Transverse colon (tissue), 3 donors: ENCODE data around the gene VAPB.

ENCODE experiments used
- EP300 ChIP-seq: sonication (generic); formaldehyde crosslinking; IDR thresholded peaks from one replicate; pipeline ENCODE4 v1.6.1; 2017; ENCODE audit warnings: antibody characterized with exemption, low read depth
- TF ChIP-seq, protein P1 (sequence below), 5 experiments: fragments of 200-600 bp in 3 of 5; fragments of 450-650 bp in 2 of 5; sonication (generic) in 3 of 5; IDR thresholded peaks; 1 replicate in 2 of 5; 2 replicates in 3 of 5; pipeline ENCODE4 v1.5.1; 2016 to 2017; ENCODE audit warnings: antibody characterized with exemption in 5 of 5, inconsistent platforms in 3 of 5, mild to moderate bottlenecking in 2 of 5, moderate library complexity in 1 of 5

DNA sequence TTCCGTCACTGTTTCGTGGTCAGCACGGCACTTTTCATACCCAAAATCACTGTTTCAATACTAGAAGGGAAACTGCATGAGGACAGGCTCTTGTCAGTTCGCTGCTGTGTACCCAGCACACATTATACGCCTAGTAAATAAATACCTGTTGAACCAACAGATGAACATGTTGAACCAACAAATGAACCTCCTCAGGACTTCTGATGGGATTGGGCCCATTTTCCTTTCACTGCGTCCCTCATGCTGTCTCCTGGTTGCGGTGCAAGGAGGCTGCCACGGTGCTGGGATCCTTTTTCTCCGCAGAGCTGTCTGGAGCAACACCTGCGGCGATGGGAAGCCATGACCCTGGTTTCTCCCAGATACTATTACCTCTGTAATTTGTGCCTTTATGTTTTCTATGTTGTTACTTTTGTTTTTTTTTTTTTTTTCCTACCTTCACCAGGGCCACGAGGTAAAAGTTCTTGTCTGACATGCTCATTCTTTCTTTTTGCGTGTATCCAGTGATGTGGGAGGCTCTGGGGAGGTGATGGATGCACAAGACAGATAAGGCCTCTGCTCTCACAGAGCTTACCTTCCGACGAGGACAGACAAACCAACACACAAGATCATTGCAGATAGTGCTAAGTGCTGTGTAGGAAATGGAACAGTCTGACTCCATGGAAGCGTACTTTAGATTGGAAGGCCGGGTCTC, 1.1 kb downstream of the VAPB start:
- TF ChIP-seq, protein P1, sequence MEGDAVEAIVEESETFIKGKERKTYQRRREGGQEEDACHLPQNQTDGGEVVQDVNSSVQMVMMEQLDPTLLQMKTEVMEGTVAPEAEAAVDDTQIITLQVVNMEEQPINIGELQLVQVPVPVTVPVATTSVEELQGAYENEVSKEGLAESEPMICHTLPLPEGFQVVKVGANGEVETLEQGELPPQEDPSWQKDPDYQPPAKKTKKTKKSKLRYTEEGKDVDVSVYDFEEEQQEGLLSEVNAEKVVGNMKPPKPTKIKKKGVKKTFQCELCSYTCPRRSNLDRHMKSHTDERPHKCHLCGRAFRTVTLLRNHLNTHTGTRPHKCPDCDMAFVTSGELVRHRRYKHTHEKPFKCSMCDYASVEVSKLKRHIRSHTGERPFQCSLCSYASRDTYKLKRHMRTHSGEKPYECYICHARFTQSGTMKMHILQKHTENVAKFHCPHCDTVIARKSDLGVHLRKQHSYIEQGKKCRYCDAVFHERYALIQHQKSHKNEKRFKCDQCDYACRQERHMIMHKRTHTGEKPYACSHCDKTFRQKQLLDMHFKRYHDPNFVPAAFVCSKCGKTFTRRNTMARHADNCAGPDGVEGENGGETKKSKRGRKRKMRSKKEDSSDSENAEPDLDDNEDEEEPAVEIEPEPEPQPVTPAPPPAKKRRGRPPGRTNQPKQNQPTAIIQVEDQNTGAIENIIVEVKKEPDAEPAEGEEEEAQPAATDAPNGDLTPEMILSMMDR (IDR thresholded peaks at IDR 0.05): no peak
- TF ChIP-seq EP300: no peak
